NT2/D1 (cell line): Measurements from ENCODE around the gene TOPBP1.

ENCODE experiments used
- SUZ12 ChIP-seq: IDR thresholded peaks from 2 replicates; pipeline ENCODE4 v1.6.1; 2011; ENCODE audit not compliant: insufficient read length, insufficient read depth; ENCODE audit errors: extremely low read depth
- ZNF274 ChIP-seq: IDR thresholded peaks from 2 replicates; pipeline ENCODE4 v1.6.1; 2011; ENCODE audit warnings: mild to moderate bottlenecking, low read depth, low read length

DNA sequence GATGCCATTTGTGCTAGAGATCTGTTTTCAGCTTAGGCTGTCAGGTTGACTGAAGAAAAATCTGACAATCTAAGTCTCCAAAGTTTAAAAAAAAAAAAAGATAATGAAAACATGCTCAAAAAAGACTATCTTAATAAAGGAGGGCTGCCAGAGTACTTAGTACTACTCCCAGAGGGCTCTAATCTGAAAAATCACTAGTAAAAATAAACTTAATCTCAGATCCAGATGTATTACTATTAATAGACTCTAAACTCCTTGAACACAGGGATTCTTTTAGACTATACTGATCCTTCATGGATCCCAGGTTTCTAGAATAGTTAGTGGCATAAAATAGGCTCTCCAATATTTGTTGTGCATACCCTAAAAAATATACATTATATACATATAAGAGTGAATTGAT, 34.0 kb downstream of the TOPBP1 start:
- TF ChIP-seq SUZ12 (no peak), ZNF274 (no peak)
